ENCODE measurements around the gene SLC25A38. TPM values are rescaled to one million over a fixed set of nuclear protein-coding genes. Genes with fewer than 3 reads are reported as not detected.

SLC25A38 gene
- total RNA-seq, 2 donors from 2014 or later, result 17.5 to 28.8 TPM

DNA sequence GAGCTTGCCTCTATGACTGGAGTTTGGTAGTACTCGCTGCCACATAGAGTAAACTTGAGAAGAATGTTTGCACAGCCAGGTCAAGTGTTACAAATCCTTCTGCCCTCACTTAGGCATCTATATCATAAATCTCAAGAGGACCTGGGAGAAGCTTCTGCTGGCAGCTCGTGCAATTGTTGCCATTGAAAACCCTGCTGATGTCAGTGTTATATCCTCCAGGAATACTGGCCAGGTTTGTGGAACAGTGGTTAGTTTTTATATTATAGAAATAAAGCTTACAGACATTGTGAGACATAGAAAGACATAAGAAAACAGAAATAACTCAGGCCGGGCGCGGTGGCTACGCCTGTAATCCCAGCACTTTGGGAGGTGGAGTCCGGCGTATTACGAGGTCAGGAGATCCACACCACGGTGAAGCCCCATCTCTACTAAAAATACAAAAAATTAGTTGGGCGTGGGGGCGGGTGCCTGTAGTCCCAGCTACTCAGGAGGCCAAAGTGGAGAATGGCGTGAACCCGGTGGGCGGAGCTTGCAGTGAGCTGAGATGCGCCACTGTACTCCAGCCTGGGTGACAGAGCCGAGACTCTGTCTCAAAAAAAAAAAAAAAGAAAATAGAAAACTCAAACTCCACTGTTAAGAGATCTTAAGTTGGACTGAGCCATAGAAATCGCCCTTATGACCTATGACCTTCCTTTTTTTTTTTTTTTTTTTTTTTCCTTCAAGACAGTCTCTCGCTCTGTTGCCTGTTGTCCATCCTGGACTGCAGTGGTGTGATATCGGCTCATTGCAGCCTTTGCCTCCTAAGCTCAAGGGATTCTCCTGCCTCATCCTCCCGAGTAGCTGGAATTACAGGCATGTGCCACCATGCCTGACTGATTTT, 25.6 kb downstream of the SLC25A38 start:
- peak in 1 of 4 donors; percentile 19 for DNase-seq
- TF ChIP-seq POLR2A (IDR thresholded peaks at IDR 0.05), result no peak
- TF ChIP-seq, protein P1, sequence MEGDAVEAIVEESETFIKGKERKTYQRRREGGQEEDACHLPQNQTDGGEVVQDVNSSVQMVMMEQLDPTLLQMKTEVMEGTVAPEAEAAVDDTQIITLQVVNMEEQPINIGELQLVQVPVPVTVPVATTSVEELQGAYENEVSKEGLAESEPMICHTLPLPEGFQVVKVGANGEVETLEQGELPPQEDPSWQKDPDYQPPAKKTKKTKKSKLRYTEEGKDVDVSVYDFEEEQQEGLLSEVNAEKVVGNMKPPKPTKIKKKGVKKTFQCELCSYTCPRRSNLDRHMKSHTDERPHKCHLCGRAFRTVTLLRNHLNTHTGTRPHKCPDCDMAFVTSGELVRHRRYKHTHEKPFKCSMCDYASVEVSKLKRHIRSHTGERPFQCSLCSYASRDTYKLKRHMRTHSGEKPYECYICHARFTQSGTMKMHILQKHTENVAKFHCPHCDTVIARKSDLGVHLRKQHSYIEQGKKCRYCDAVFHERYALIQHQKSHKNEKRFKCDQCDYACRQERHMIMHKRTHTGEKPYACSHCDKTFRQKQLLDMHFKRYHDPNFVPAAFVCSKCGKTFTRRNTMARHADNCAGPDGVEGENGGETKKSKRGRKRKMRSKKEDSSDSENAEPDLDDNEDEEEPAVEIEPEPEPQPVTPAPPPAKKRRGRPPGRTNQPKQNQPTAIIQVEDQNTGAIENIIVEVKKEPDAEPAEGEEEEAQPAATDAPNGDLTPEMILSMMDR (IDR thresholded peaks at IDR 0.05), result no peak
- WGBS, 2 donors, result 83 to 84% methylated on average over 21 of the region's 21 CpGs
- no peak overlapping the region for H3K27ac ChIP-seq
- H3K4me3 ChIP-seq, result no peak overlapping the region
- ATAC-seq, result no peak
- no peaks in the 10 kb centered on the region for H3K9me3 ChIP-seq
- no peaks in the 10 kb centered on the region for H3K27me3 ChIP-seq
- peaks cover 0 to 25% of the 10 kb centered on the region in 2 donors for H3K36me3 ChIP-seq (replicated peaks in 1 of 2; ENCODE audit: insufficient read depth in 1 of 2, low read depth in 2 of 2)
- intact Hi-C loops (cut with DNase I), result no loop called here
- H3K4me1 ChIP-seq, result peaks cover 29% of the 10 kb centered on the region

DNA sequence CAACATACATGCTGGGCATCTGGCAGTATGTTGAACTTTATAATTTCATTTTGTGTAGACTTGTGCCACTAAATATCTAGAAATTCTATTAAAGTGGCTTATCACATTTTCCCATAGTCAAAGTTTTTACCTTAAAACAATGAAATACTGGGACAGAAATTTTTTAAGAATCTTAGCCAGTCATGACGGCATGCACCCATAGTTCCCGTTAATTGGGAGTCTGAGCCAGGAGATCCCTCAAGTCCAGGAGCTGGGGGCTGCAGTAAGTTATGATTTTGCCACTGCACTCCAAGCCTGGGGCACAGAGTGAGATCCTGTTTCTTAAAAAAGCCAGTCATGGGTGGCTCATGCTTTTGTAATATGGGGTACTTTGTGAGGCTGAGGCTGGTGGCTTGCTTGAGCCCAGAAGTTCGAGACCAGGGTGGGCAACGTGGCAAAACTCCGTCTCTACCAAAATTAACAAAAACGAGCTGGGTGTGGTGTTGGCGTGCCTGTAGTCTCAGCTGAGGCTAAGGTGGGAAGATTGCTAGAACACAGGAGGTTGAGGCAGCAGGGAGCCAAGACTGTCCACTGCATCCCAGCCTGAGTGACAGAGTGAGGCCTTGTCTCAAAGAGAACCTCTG, 26.5 kb downstream of the SLC25A38 start:
- DNase-seq (no peak), ATAC-seq (no peak)
- peaks cover 32% of the 10 kb centered on the region for H3K4me1 ChIP-seq
- intact Hi-C loops (cut with DNase I), result no loop called here
- H3K4me3 ChIP-seq, result no peak overlapping the region
- H3K27me3 ChIP-seq, result no peaks in the 10 kb centered on the region
- peaks cover 0 to 25% of the 10 kb centered on the region in 2 donors for H3K36me3 ChIP-seq (replicated peaks in 1 of 2; ENCODE audit: insufficient read depth in 1 of 2, low read depth in 2 of 2)
- H3K9me3 ChIP-seq, result no peaks in the 10 kb centered on the region
- no peak overlapping the region for H3K27ac ChIP-seq
- WGBS, 2 donors, result 50 to 59% methylated on average over 7 of the region's 7 CpGs
- TF ChIP-seq, protein P1 (IDR thresholded peaks at IDR 0.05), result no peak
- no peak for TF ChIP-seq POLR2A (IDR thresholded peaks at IDR 0.05)

- DNase-seq, result no peak
- intact Hi-C loops (cut with DNase I), result no loop called here
- no peaks in the 10 kb centered on the region for H3K9me3 ChIP-seq
- H3K27ac ChIP-seq, result no peak overlapping the region
- TF ChIP-seq POLR2A (IDR thresholded peaks at IDR 0.05), result no peak
- peaks cover 32% of the 10 kb centered on the region for H3K4me1 ChIP-seq
- H3K36me3 ChIP-seq (replicated peaks in 1 of 2; ENCODE audit: insufficient read depth in 1 of 2, low read depth in 2 of 2), result peaks cover 0 to 25% of the 10 kb centered on the region in 2 donors
- no peak for ATAC-seq
- H3K27me3 ChIP-seq, result no peaks in the 10 kb centered on the region
- no peak overlapping the region for H3K4me3 ChIP-seq
- WGBS, 2 donors, result 89 to 93% methylated on average over 6 to 7 of the region's 7 CpGs
These were observed 27.7 kb downstream of the SLC25A38 start for GRCh38 chr3:39410893-39411292.

GRCh38 chr3:39412668-39413260, 29.6 kb downstream of the SLC25A38 start:
- WGBS, 2 donors, result 92 to 93% methylated on average over 9 of the region's 9 CpGs

More at GRCh38 chr3:39412668-39413260, 29.6 kb downstream of the SLC25A38 start:
- DNase-seq (no peak), ATAC-seq (no peak)
- Histone ChIP-seq H3K4me1 (peaks cover 27% of the 10 kb centered on the region), H3K36me3 (replicated peaks in 1 of 2; ENCODE audit: insufficient read depth in 1 of 2, low read depth in 2 of 2) (peaks cover 0 to 25% of the 10 kb centered on the region in 2 donors), H3K9me3 (no peaks in the 10 kb centered on the region), H3K4me3 (no peak overlapping the region), H3K27ac (no peak overlapping the region), H3K27me3 (no peaks in the 10 kb centered on the region)
- intact Hi-C loops (cut with DNase I), result no loop called here
- TF ChIP-seq POLR2A (IDR thresholded peaks at IDR 0.05), result no peak
- TF ChIP-seq, protein P1 (IDR thresholded peaks at IDR 0.05), result no peak
